Endothelial cell of umbilical vein (primary cell): ENCODE results near the gene FRMPD1. TPM values are rescaled to one million over a fixed set of nuclear protein-coding genes. Genes with fewer than 3 reads are reported as not detected.

Experiments
- BruUV-seq: library from RNA; stranded (reverse); fragments of 400-500 nt; replicated peaks from 2 replicates; lab custom pipeline; 2021; lab: Mats Ljungman, UMichigan
- CTCF ChIA-PET: fragments of 300-600, 350-600 bp; sonication (Branson Sonifier 250); formaldehyde crosslinking; loops from one replicate; lab custom pipeline; 2021; ENCODE audit warnings: antibody characterized with exemption, inconsistent platforms; lab: Charles Lee
- POLR2A ChIA-PET: fragments of 300-600, 350-600 bp; sonication (Branson Sonifier 250); formaldehyde crosslinking; loops from one replicate; lab custom pipeline; 2021; ENCODE audit warnings: antibody characterized with exemption, inconsistent platforms; lab: Charles Lee
- DNase-seq: peaks from one replicate; pipeline ENCODE4 v3.0.0-alpha.2; 2011; ENCODE audit warnings: low read depth, low spot score
- FAIRE-seq: peaks from 2 replicates; lab custom pipeline; 2011; peaks lifted over from hg19 to GRCh38; lab: Jason Lieb, UNC
- H2AFZ ChIP-seq: 2 replicates; pipeline ENCODE4 v1.6.0; 2012; ENCODE audit warnings: low read depth, low read length, control low read depth, inconsistent platforms
- H3K27ac ChIP-seq: 2 replicates; pipeline ENCODE4 v1.5.1; 2011; ENCODE audit warnings: low read depth, mild to moderate bottlenecking, control low read depth, low read length, moderate library complexity; ENCODE audit not compliant: insufficient read depth
- H3K27me3 ChIP-seq, 2 experiments: 2 replicates each; pipeline versions ENCODE4 v1.6.0 to v1.6.1; 2011; ENCODE audit warnings: low read length in 2 of 2, mixed read lengths in 1 of 2; ENCODE audit not compliant: control insufficient read depth in 2 of 2, insufficient read depth in 2 of 2
- H3K36me3 ChIP-seq, 2 experiments: 2 replicates in 1 of 2; 3 replicates in 1 of 2; pipeline ENCODE4 v1.5.1; 2011; ENCODE audit warnings: low read length in 2 of 2, mild to moderate bottlenecking in 1 of 2, moderate library complexity in 1 of 2; ENCODE audit not compliant: control insufficient read depth in 2 of 2, insufficient read depth in 2 of 2; ENCODE audit errors: extremely low read depth in 1 of 2
- H3K4me1 ChIP-seq: 3 replicates; pipeline ENCODE4 v1.5.1; 2011; ENCODE audit warnings: mild to moderate bottlenecking, low read length; ENCODE audit not compliant: control insufficient read depth, insufficient read depth; ENCODE audit errors: extremely low read depth
- H3K4me2 ChIP-seq: 2 replicates; pipeline ENCODE4 v1.6.1; 2011; ENCODE audit warnings: low read length, control low read depth, mixed read lengths; ENCODE audit not compliant: insufficient read depth
- H3K4me3 ChIP-seq, 3 experiments: fragments of 200-600 bp in 1 of 3; sonication (generic), shearing (Covaris generic) in 1 of 3; replicated peaks in 1 of 3; 2 replicates each; pipeline ENCODE4 v1.5.1; 2011 to 2016; ENCODE audit warnings: control low read depth in 3 of 3, low read length in 3 of 3, mild to moderate bottlenecking in 2 of 3, inconsistent platforms in 1 of 3, low read depth in 1 of 3, moderate library complexity in 1 of 3; ENCODE audit not compliant: insufficient read depth in 1 of 3
- H3K79me2 ChIP-seq: 2 replicates; pipeline ENCODE4 v1.6.0; 2012; ENCODE audit warnings: low read length, inconsistent platforms; ENCODE audit not compliant: control insufficient read depth, insufficient read depth
- H3K9ac ChIP-seq: replicated peaks from 2 replicates; pipeline ENCODE3; 2011; ENCODE audit warnings: low read length, control low read depth; ENCODE audit not compliant: insufficient read depth; ENCODE audit errors: extremely low read depth
- H3K9me1 ChIP-seq: replicated peaks from 3 replicates; pipeline ENCODE4 v1.6.0; 2011; ENCODE audit warnings: mild to moderate bottlenecking, low read length; ENCODE audit not compliant: control insufficient read depth, insufficient read depth; ENCODE audit errors: extremely low read depth
- H3K9me3 ChIP-seq: replicated peaks from 2 replicates; pipeline ENCODE4 v1.5.1; 2012; ENCODE audit warnings: low read length, inconsistent platforms; ENCODE audit not compliant: control insufficient read depth, insufficient read depth
- H4K20me1 ChIP-seq: replicated peaks from 2 replicates; pipeline ENCODE3; 2011; ENCODE audit warnings: mild to moderate bottlenecking, low read length; ENCODE audit not compliant: control insufficient read depth, insufficient read depth; ENCODE audit errors: extremely low read depth
- GATA2 ChIP-seq: IDR thresholded peaks from 2 replicates; pipeline ENCODE4 v1.7.0; 2011; ENCODE audit warnings: low read depth, mild to moderate bottlenecking, moderate library complexity, mixed read lengths, low read length; ENCODE audit not compliant: insufficient read length, insufficient read depth
- MYC ChIP-seq: IDR thresholded peaks from one replicate; pipeline ENCODE4 v1.6.1; 2011; ENCODE audit warnings: mild to moderate bottlenecking, low read depth, low read length
- POLR2A ChIP-seq: IDR thresholded peaks from 2 replicates; pipeline ENCODE4 v1.6.1; 2012; ENCODE audit warnings: low read depth, mild to moderate bottlenecking, control low read depth, low read length
- POLR2AphosphoS5 ChIP-seq: IDR thresholded peaks from 2 replicates; pipeline ENCODE4 v1.6.1; 2012; ENCODE audit warnings: low read depth, mild to moderate bottlenecking, control low read depth, low read length, moderate library complexity; ENCODE audit not compliant: insufficient read depth
- dilution Hi-C: fragments of 300-500 bp; cut with MboI; formaldehyde crosslinking; loops from one replicate; pipeline ENCODE4 v1.15.0; 2019; ENCODE audit warnings: low sequenced_read_pairs; ENCODE audit not compliant: extremely low pct_ligation_motif_present
- intact Hi-C: fragments of 100-400 bp; cut with micrococcal nuclease; formaldehyde crosslinking; loops from one replicate; pipeline ENCODE4 v1.10.0; 2022
- polyA plus RNA-seq, 4 experiments: library from polyadenylated mRNA; depleted of rRNA in 3 of 4; stranded (reverse) in 3 of 4; unstranded in 1 of 4; fragments of >200 nt; gene quantifications; 2 replicates each; pipeline versions ENCODE4 v1.2.1 to v1.2.3, GENCODE V29; 2011 to 2012; ENCODE audit warnings: missing spikeins in 1 of 4
- total RNA-seq: library from RNA; stranded (reverse); gene quantifications from 2 replicates; pipeline ENCODE4 v1.2.3, GENCODE V29; 2021
- TF ChIP-seq, protein P1 (sequence below), 2 donors: IDR thresholded peaks; 1 replicate in 1 of 2; 2 replicates in 1 of 2; pipeline ENCODE4 v1.5.1; 2011; ENCODE audit warnings: low read length in 2 of 2, mild to moderate bottlenecking in 2 of 2, moderate library complexity in 2 of 2, control low read depth in 1 of 2, inconsistent platforms in 1 of 2, low read depth in 1 of 2; ENCODE audit not compliant: insufficient read depth in 1 of 2; ENCODE audit errors: extremely low read depth in 1 of 2

FRMPD1 gene
- total and polyA plus RNA-seq, 2 donors (not counting 3 experiments of a cell fraction or from before 2014, with no cell fraction given): not detected

DNA sequence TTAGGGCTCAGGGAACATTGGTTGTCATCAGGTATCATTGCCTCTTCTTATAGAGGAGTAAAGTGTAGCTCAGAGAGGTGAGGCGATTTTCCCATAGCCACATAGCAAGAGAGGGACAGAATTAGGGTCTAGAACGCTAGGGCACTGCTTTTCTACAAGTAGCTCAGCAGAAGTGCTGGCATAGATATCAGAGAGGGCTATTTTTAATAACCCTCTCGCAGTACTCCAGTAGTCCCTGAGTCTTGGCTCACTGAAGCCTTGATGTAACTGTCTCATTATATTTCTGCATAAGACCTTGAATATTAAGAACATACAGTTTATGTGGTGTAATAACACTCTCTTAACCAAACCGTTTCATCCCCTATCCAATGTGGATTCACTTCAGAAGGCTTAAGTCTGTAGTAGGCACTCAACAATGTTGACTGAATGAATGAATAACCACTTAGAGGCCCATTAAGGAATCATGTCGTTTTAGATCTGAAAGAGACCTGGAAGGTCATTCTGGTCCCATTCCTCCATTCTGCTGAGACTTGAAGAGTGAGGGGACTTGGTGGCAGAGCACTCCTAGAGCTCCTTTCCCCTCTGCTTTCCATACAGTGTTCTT, 4.7 kb upstream of the FRMPD1 start:
- Histone ChIP-seq H4K20me1 (no peaks in the 10 kb centered on the region), H3K4me3 (no peak overlapping the region), H3K79me2 (no peaks in the 10 kb centered on the region), H3K9me3 (no peaks in the 10 kb centered on the region), H3K4me2 (no peak overlapping the region), H3K9ac (no peak overlapping the region), H3K36me3 (no peaks in the 10 kb centered on the region), H2AFZ (no peak overlapping the region), H3K27ac (no peak overlapping the region), H3K4me1 (peaks cover 2% of the 10 kb centered on the region), H3K9me1 (no peaks in the 10 kb centered on the region), H3K27me3 (peaks cover 35 to 55% of the 10 kb centered on the region in 2 experiments)
- no peak for FAIRE-seq
- TF ChIP-seq GATA2 (no peak), POLR2AphosphoS5 (no peak), MYC (no peak), POLR2A (no peak)
- TF ChIP-seq, protein P1, sequence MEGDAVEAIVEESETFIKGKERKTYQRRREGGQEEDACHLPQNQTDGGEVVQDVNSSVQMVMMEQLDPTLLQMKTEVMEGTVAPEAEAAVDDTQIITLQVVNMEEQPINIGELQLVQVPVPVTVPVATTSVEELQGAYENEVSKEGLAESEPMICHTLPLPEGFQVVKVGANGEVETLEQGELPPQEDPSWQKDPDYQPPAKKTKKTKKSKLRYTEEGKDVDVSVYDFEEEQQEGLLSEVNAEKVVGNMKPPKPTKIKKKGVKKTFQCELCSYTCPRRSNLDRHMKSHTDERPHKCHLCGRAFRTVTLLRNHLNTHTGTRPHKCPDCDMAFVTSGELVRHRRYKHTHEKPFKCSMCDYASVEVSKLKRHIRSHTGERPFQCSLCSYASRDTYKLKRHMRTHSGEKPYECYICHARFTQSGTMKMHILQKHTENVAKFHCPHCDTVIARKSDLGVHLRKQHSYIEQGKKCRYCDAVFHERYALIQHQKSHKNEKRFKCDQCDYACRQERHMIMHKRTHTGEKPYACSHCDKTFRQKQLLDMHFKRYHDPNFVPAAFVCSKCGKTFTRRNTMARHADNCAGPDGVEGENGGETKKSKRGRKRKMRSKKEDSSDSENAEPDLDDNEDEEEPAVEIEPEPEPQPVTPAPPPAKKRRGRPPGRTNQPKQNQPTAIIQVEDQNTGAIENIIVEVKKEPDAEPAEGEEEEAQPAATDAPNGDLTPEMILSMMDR (IDR thresholded peaks at IDR 0.05; ENCODE audit: extremely low read depth in 1 of 2, insufficient read depth in 1 of 2, low read depth in 1 of 2, low read length in 2 of 2): no peak
- intact Hi-C loops (loop anchor here (10.0 kb wide), 1 partner anchor 79 kb away; no protein-coding TSS in a partner anchor), dilution Hi-C loops (no loop called here)
- CTCF ChIA-PET: interaction anchor here (2.6 kb wide), 1 partner anchor 11 kb away, joined by 12 read pairs; no protein-coding TSS in a partner anchor
- DNase-seq: no peak
- POLR2A ChIA-PET: no interaction called here
- BruUV-seq: no TSS peak
